ENCODE data around the gene NRM. TPM values are rescaled to one million over a fixed set of nuclear protein-coding genes. Genes with fewer than 3 reads are reported as not detected.

The NRM gene
- total and polyA plus RNA-seq, 2 of the 13 experiments (the other 11 are each of a cell fraction or from before 2014, with no cell fraction given) = 12.5 to 16.0 TPM

- TF ChIP-seq ARID3A (IDR thresholded peaks at IDR 0.05; ENCODE audit: low read depth, low read length) (peak; percentile 49), KDM5B (CRISPR knock-in tag; IDR thresholded peaks at IDR 0.05; ENCODE audit: borderline replicate concordance) (peak; percentile 67), PBX2 (CRISPR knock-in tag; IDR thresholded peaks at IDR 0.05) (no peak), ZNF256 (CRISPR knock-in tag; conservative IDR thresholded peaks at IDR 0.05) (no peak), ZNF577 (CRISPR knock-in tag; IDR thresholded peaks at IDR 0.05; ENCODE audit: borderline replicate concordance, low read depth) (no peak), ZNF772 (CRISPR knock-in tag; IDR thresholded peaks at IDR 0.05) (0 out of 2 replicates have a peak, but pooled peaks have one; percentile 58), SOX5 (CRISPR knock-in tag; IDR thresholded peaks at IDR 0.05; ENCODE audit: borderline replicate concordance) (peak; percentile 40; the same call in 1 of the 2 replicates), GMEB2 (CRISPR knock-in tag; IDR thresholded peaks at IDR 0.05; ENCODE audit: low read depth) (no peak), ARHGAP35 (CRISPR knock-in tag; IDR thresholded peaks at IDR 0.05; ENCODE audit: borderline replicate concordance) (peak; percentile 54; the same call in 1 of the 2 replicates), PTBP1 (IDR thresholded peaks at IDR 0.05; ENCODE audit: low read depth, low read length, poor library complexity, severe bottlenecking) (no peak), MAX (IDR thresholded peaks at IDR 0.05) (peak; percentile 27), CEBPG (CRISPR knock-in tag; IDR thresholded peaks at IDR 0.05) (peak; percentile 33; the same call in 1 of the 2 replicates), SMAD3 (CRISPR knock-in tag; IDR thresholded peaks at IDR 0.05) (peak; percentile 74), MIER3 (CRISPR knock-in tag; IDR thresholded peaks at IDR 0.05; ENCODE audit: borderline replicate concordance) (0 out of 2 replicates have a peak, but pooled peaks have one; percentile 47), TSC22D2 (CRISPR knock-in tag; IDR thresholded peaks at IDR 0.05; ENCODE audit: borderline replicate concordance) (peak; percentile 83; the same call in 1 of the 2 replicates), CBX2 (IDR thresholded peaks at IDR 0.05; ENCODE audit: low read depth, low read length) (no peak), CBX2 (CRISPR knock-in tag; IDR thresholded peaks at IDR 0.05; ENCODE audit: low read depth) (no peak), PHF8 (CRISPR knock-in tag; IDR thresholded peaks at IDR 0.05) (peak; percentile 64), POGZ (CRISPR knock-in tag; IDR thresholded peaks at IDR 0.05) (peak; percentile 70; the same call in 1 of the 2 replicates), HIVEP1 (CRISPR knock-in tag; IDR thresholded peaks at IDR 0.05) (peak; percentile 88; the same call in 1 of the 2 replicates), ZFP1 (CRISPR knock-in tag; IDR thresholded peaks at IDR 0.05) (no peak), ZNF782 (CRISPR knock-in tag; IDR thresholded peaks at IDR 0.05; ENCODE audit: borderline replicate concordance) (no peak), ZFP91 (CRISPR knock-in tag; IDR thresholded peaks at IDR 0.05; ENCODE audit: borderline replicate concordance) (peak; percentile 89)
These were observed 11.6 kb downstream of the NRM start (continued) for GRCh38 chr6:30678964-30679726.

All from HepG2 (cell line).